ENCODE results near the gene SLC30A3. TPM values are rescaled to one million over a fixed set of nuclear protein-coding genes. Genes with fewer than 3 reads are reported as not detected.

Gene SLC30A3
- total and polyA plus RNA-seq, 8 donors = not detected

- Histone ChIP-seq H3K4me3 (peak overlapping the region; percentile 31 to 64 (median 46)), H3K27me3 (peaks cover 20 to 100% (median 61%) of the 10 kb centered on the region in 3 donors)
- 0 to 2% (median 1%) methylated on average over 23 to 38 of the region's 38 CpGs for WGBS, 5 donors
Measured at GRCh38 chr2:27264253-27264752, 1.5 kb upstream of the SLC30A3 start.

DNA sequence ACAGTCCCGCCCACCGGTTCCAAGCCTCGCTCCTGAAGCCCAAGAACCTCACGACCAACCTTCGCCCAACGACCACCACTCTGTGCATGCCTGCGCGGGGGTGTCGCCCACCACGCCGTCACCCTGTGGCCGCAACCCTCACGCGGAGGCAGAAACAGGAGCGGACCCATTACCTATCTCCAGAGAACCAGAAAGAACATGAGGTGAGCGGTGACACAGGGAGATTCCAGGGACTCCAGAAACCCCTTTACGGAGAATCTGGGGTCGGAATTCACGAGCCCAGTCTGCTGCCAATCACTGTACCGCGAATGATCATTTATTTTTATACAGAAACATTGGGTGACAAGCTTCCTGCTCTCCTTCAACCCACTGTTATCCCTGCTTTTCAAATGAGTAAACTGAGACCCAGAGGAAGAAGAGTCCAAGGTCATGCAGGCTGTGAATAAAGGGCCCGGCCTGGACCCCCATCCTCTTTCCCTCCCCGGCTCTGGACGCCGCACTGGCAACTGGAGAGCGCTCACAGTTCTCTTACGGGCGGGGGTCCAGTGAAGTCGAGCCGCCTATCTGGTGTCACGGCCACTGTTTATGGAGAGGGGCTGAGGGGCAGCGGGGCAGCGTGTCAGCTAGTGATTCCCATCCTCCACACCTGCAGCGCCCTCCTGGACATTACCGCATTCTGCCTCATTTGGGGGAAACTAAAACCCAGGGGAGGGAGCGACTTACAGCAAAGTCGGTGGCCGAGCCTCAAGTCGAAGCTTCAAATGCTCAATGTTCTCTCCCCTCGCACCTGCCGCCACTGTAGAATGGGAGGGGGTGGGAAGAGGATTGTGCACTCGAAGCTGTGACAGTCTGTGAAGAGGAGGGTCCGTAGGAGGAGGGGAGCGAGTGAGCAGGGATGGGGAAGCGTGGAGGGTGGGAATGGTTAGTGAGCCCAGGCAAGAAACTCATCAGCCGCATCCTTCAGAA lies 723 bp upstream of the SLC30A3 start:
- TF ChIP-seq EP300 (IDR thresholded peaks at IDR 0.05) (no peak), POLR2AphosphoS5 (IDR thresholded peaks at IDR 0.05) (no peak)
- no peaks in the 10 kb centered on the region for H3K36me3 ChIP-seq
- peaks cover 23 to 100% (median 66%) of the 10 kb centered on the region in 3 donors for H3K27me3 ChIP-seq
- H3K9me3 ChIP-seq = no peaks in the 10 kb centered on the region
- no peak for DNase-seq
- peaks cover 35 to 40% (median 39%) of the 10 kb centered on the region in 4 donors for H3K4me1 ChIP-seq
- no peak overlapping the region for H3K27ac ChIP-seq
- peak overlapping the region; percentile 42 to 64 (median 52) for H3K4me3 ChIP-seq
- 1 to 5% (median 3%) methylated on average over 44 to 46 of the region's 46 CpGs for WGBS, 5 donors
- intact Hi-C loops (cut with DNase I; ENCODE audit: low total_unique reads) = no loop called here

More at GRCh38 chr2:27264253-27264752, 1.5 kb upstream of the SLC30A3 start:
- TF ChIP-seq POLR2A (IDR thresholded peaks at IDR 0.05) = no peak
- intact Hi-C loops (cut with DNase I; ENCODE audit: low total_unique reads) = no loop called here
- Histone ChIP-seq H3K36me3 (no peaks in the 10 kb centered on the region), H3K9me3 (no peaks in the 10 kb centered on the region), H3K4me1 (peaks cover 35 to 40% (median 39%) of the 10 kb centered on the region in 4 donors), H3K27ac (no peak overlapping the region)
- peak in 1 of 2 donors; percentile 38 for DNase-seq

DNA sequence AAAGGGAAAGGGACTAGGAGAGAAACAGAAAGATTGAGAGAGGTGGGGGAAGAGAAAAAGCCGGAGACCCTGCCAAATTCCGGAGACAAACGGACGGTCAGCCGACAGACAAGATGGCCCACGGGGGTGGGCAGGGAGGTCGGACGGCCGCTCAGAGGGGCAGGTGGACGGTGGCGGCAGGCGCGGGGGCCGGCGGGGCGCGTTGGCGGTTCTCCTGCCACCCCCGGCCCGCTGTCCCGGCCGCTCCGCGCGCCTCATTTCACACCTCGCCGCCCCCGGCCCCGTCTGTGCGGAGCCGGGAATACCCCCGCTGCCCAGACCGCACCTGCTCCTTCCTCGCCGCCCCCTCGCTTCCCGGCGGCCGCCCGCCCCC lies 935 bp downstream of the SLC30A3 start:
- intact Hi-C loops (cut with DNase I; ENCODE audit: low total_unique reads) = no loop called here
- DNase-seq = no peak
- Histone ChIP-seq H3K9me3 (no peaks in the 10 kb centered on the region), H3K36me3 (no peaks in the 10 kb centered on the region), H3K27ac (no peak overlapping the region), H3K4me3 (peak overlapping the region; percentile 42 to 64 (median 52)), H3K27me3 (peaks cover 34 to 100% (median 80%) of the 10 kb centered on the region in 3 donors), H3K4me1 (peaks cover 35 to 40% (median 39%) of the 10 kb centered on the region in 4 donors)
- WGBS, 5 donors = 2 to 6% (median 4%) methylated on average over 15 to 40 of the region's 40 CpGs
- no peak for TF ChIP-seq POLR2AphosphoS5 (IDR thresholded peaks at IDR 0.05)
- TF ChIP-seq POLR2A (IDR thresholded peaks at IDR 0.05) = no peak
- no peak for TF ChIP-seq CTCF (IDR thresholded peaks at IDR 0.05)
- TF ChIP-seq EP300 (IDR thresholded peaks at IDR 0.05) = no peak

- no peak overlapping the region for H3K27ac ChIP-seq
- WGBS, 5 donors = 39 to 52% (median 45%) methylated on average over 11 of the region's 11 CpGs
- TF ChIP-seq POLR2A (IDR thresholded peaks at IDR 0.05) (no peak), EP300 (IDR thresholded peaks at IDR 0.05) (no peak), CTCF (IDR thresholded peaks at IDR 0.05) (no peak), POLR2AphosphoS5 (IDR thresholded peaks at IDR 0.05) (no peak)
- peaks cover 35 to 40% (median 39%) of the 10 kb centered on the region in 4 donors for H3K4me1 ChIP-seq
- H3K4me3 ChIP-seq = peak overlapping the region in 2 of 4 donors; percentile 61 to 64
- no peaks in the 10 kb centered on the region for H3K36me3 ChIP-seq
- DNase-seq = no peak
- H3K27me3 ChIP-seq = peaks cover 34 to 100% (median 83%) of the 10 kb centered on the region in 3 donors
- no peaks in the 10 kb centered on the region for H3K9me3 ChIP-seq
- intact Hi-C loops (cut with DNase I; ENCODE audit: low total_unique reads) = no loop called here
Measured at GRCh38 chr2:27261241-27261925, 1.5 kb downstream of the SLC30A3 start.

GRCh38 chr2:27258051-27258450 lies 4.8 kb downstream of the SLC30A3 start:
- H3K27ac ChIP-seq = no peak overlapping the region
- H3K4me1 ChIP-seq = peaks cover 13 to 17% (median 16%) of the 10 kb centered on the region in 4 donors
- H3K36me3 ChIP-seq = no peaks in the 10 kb centered on the region
- no peak for DNase-seq
- intact Hi-C loops (cut with DNase I; ENCODE audit: low total_unique reads) = no loop called here
- no peaks in the 10 kb centered on the region for H3K9me3 ChIP-seq
- 79 to 85% (median 84%) methylated on average over 8 of the region's 8 CpGs for WGBS, 5 donors
- TF ChIP-seq CTCF (IDR thresholded peaks at IDR 0.05) (no peak), EP300 (IDR thresholded peaks at IDR 0.05) (no peak), POLR2A (IDR thresholded peaks at IDR 0.05) (no peak), POLR2AphosphoS5 (IDR thresholded peaks at IDR 0.05) (no peak)
- no peak overlapping the region for H3K4me3 ChIP-seq
- peaks cover 31 to 97% (median 54%) of the 10 kb centered on the region in 3 donors for H3K27me3 ChIP-seq

Measured in stomach (tissue), 9 donors.